Neural crest cell (in vitro differentiated cells): Measurements from ENCODE around the gene DNM3. TPM values are rescaled to one million over a fixed set of nuclear protein-coding genes. Genes with fewer than 3 reads are reported as not detected.
A peak's percentile ranks its signal among the peaks of the same experiment; 100 is the strongest.

Experiments
- DNase-seq: peaks from one replicate; pipeline ENCODE4 v3.0.0; 2021; ENCODE audit warnings: low read depth, mixed read lengths, low spot score
- H3K27ac Mint-ChIP-seq: one replicate; pipeline ENCODE4 v1.8.0; 2021; ENCODE audit warnings: mild to moderate bottlenecking, mixed read lengths; ENCODE audit not compliant: unreplicated experiment
- H3K27me3 Mint-ChIP-seq: 2 replicates; pipeline ENCODE4 v1.8.0; 2021; ENCODE audit warnings: low read depth, mild to moderate bottlenecking, mixed read lengths
- H3K36me3 Mint-ChIP-seq: 2 replicates; pipeline ENCODE4 v1.8.0; 2021; ENCODE audit warnings: low read depth, mild to moderate bottlenecking, mixed read lengths
- H3K4me1 Mint-ChIP-seq: 2 replicates; pipeline ENCODE4 v1.8.0; 2021; ENCODE audit warnings: mixed read lengths
- H3K4me3 Mint-ChIP-seq: one replicate; pipeline ENCODE4 v1.8.0; 2021; ENCODE audit warnings: mild to moderate bottlenecking, mixed read lengths
- H3K9me3 Mint-ChIP-seq: 2 replicates; pipeline ENCODE4 v1.8.0; 2021; ENCODE audit warnings: mixed read lengths
- CTCF ChIP-seq: fragments of 200-600 bp; sonication (generic); conservative IDR thresholded peaks from 2 replicates; pipeline ENCODE4 v1.5.0; 2021; ENCODE audit warnings: antibody characterized with exemption, mild to moderate bottlenecking
- total RNA-seq: library from RNA; stranded (reverse); gene quantifications from 2 replicates; pipeline ENCODE4 v1.2.1, GENCODE V29; 2021

Gene DNM3
- total RNA-seq, 1 donor from 2014 or later = 3.5 TPM

- H3K36me3 Mint-ChIP-seq = no peaks in the 10 kb centered on the region
- no peaks in the 10 kb centered on the region for H3K9me3 Mint-ChIP-seq
- H3K4me1 Mint-ChIP-seq = no peaks in the 10 kb centered on the region
- H3K4me3 Mint-ChIP-seq = no peak overlapping the region
- DNase-seq = no peak
- H3K27me3 Mint-ChIP-seq = no peaks in the 10 kb centered on the region
- no peak for TF ChIP-seq CTCF
- no peak overlapping the region for H3K27ac Mint-ChIP-seq
Observed at GRCh38 chr1:171999756-172000155, 158.5 kb downstream of the DNM3 start.

- no peak for DNase-seq
- Mint-ChIP-seq H3K4me3 (no peak overlapping the region), H3K27me3 (no peaks in the 10 kb centered on the region), H3K9me3 (no peaks in the 10 kb centered on the region), H3K4me1 (no peaks in the 10 kb centered on the region), H3K36me3 (no peaks in the 10 kb centered on the region), H3K27ac (no peak overlapping the region)
- no peak for TF ChIP-seq CTCF
Observed at GRCh38 chr1:172001288-172001687, 160.0 kb downstream of the DNM3 start.

GRCh38 chr1:172002725-172003345, 161.5 kb downstream of the DNM3 start:
- Mint-ChIP-seq H3K36me3 (no peaks in the 10 kb centered on the region), H3K27ac (no peak overlapping the region), H3K27me3 (no peaks in the 10 kb centered on the region), H3K9me3 (no peaks in the 10 kb centered on the region), H3K4me3 (no peak overlapping the region), H3K4me1 (no peaks in the 10 kb centered on the region)
- peak; percentile 20 for DNase-seq
- TF ChIP-seq CTCF = peak; percentile 84

- no peak for DNase-seq
- Mint-ChIP-seq H3K9me3 (no peaks in the 10 kb centered on the region), H3K27me3 (no peaks in the 10 kb centered on the region), H3K4me1 (no peaks in the 10 kb centered on the region), H3K4me3 (no peak overlapping the region), H3K27ac (no peak overlapping the region), H3K36me3 (no peaks in the 10 kb centered on the region)
- no peak for TF ChIP-seq CTCF
Observed at GRCh38 chr1:172003766-172004530, 162.7 kb downstream of the DNM3 start.

GRCh38 chr1:172004671-172005070, 163.4 kb downstream of the DNM3 start:
- H3K27me3 Mint-ChIP-seq = no peaks in the 10 kb centered on the region
- no peak for DNase-seq
- H3K4me1 Mint-ChIP-seq = no peaks in the 10 kb centered on the region
- H3K27ac Mint-ChIP-seq = no peak overlapping the region
- no peaks in the 10 kb centered on the region for H3K36me3 Mint-ChIP-seq
- no peak for TF ChIP-seq CTCF
- no peak overlapping the region for H3K4me3 Mint-ChIP-seq
- no peaks in the 10 kb centered on the region for H3K9me3 Mint-ChIP-seq
